ENCODE data around the gene NUP58. TPM values are rescaled to one million over a fixed set of nuclear protein-coding genes. Genes with fewer than 3 reads are reported as not detected.

The NUP58 gene
- total and polyA plus RNA-seq, 4 donors: 9.6 to 43.1 (median 24.0) TPM

GRCh38 chr13:25377244-25377962 is 76.0 kb downstream of the NUP58 start:
- DNase-seq (no peak), ATAC-seq (ENCODE audit: low FRiP score) (no peak)
- Histone ChIP-seq H3K36me3 (ENCODE audit: control insufficient read depth in 1 of 2, insufficient read depth in 2 of 2, low read length in 1 of 2) (no peaks in the 10 kb centered on the region), H3K27ac (ENCODE audit: low read depth in 1 of 2, low read length in 2 of 2) (no peak overlapping the region), H3K27me3 (ENCODE audit: control insufficient read depth in 1 of 2, insufficient read depth in 2 of 2, low read length in 1 of 2) (no peaks in the 10 kb centered on the region), H3K9me3 (ENCODE audit: control insufficient read depth, low read length) (no peaks in the 10 kb centered on the region), H3K4me3 (ENCODE audit: low read length in 2 of 2) (no peak overlapping the region), H3K4me1 (ENCODE audit: control insufficient read depth in 1 of 2, insufficient read depth in 2 of 2, low read length in 2 of 2) (no peaks in the 10 kb centered on the region)
- WGBS, 2 donors: 58 to 62% methylated on average over 7 of the region's 7 CpGs
- intact Hi-C loops (cut with DNase I): loop anchor here in 1 of 2 donors (5.0 kb wide), 1 partner anchor 145 kb away; no protein-coding TSS in a partner anchor

DNA sequence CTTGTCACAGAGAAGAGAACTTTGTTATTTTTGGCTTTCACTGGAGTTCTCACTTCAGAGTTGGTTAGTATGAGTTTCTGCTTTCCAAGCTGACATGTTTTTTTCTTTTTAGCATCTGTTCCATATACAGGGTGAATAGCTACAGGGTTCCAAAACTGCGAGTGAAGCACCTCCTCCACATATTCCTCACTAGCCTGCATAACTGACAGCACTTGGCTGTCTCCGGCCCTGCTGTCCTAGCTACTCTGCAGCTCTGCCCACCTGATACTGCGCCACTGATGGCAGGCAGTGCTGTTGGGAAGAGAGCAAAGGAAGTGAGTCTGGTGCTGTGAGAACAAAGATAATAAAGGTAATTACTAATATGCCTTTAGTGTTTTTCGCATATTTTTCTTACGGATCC is 77.1 kb downstream of the NUP58 start:
- no peak for DNase-seq
- Histone ChIP-seq H3K9me3 (ENCODE audit: control insufficient read depth, low read length) (no peaks in the 10 kb centered on the region), H3K4me1 (ENCODE audit: control insufficient read depth in 1 of 2, insufficient read depth in 2 of 2, low read length in 2 of 2) (no peaks in the 10 kb centered on the region), H3K4me3 (ENCODE audit: low read length in 2 of 2) (no peak overlapping the region), H3K27me3 (ENCODE audit: control insufficient read depth in 1 of 2, insufficient read depth in 2 of 2, low read length in 1 of 2) (no peaks in the 10 kb centered on the region), H3K36me3 (ENCODE audit: control insufficient read depth in 1 of 2, insufficient read depth in 2 of 2, low read length in 1 of 2) (no peaks in the 10 kb centered on the region), H3K27ac (ENCODE audit: low read depth in 1 of 2, low read length in 2 of 2) (no peak overlapping the region)
- intact Hi-C loops (cut with DNase I): loop anchor here in 1 of 2 donors (5.0 kb wide), 1 partner anchor 146 kb away; no protein-coding TSS in a partner anchor
- no peak for ATAC-seq (ENCODE audit: low FRiP score)
- WGBS, 2 donors: 48 to 54% methylated on average over 5 of the region's 5 CpGs

DNA sequence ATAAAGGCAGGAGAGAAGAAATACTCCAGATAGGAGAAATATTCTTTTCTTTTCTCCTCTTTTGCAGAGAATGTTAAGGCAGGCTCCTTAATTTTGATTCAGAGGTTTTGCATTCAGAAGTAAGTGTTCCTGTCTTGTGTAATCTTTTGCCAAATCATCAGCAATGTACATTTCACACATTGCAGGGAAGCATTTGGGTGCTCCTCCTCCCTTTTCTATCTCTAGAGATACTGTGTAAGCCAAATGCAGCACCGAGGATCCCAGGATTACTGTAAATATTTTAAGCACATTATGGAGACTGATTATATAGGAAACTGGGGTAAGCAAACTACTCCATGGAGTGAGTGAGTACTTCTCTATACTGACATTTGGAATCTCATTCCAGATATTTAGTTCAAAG is 77.6 kb downstream of the NUP58 start:
- no peaks in the 10 kb centered on the region for H3K36me3 ChIP-seq (ENCODE audit: control insufficient read depth in 1 of 2, insufficient read depth in 2 of 2, low read length in 1 of 2)
- no peaks in the 10 kb centered on the region for H3K27me3 ChIP-seq (ENCODE audit: control insufficient read depth in 1 of 2, insufficient read depth in 2 of 2, low read length in 1 of 2)
- no peaks in the 10 kb centered on the region for H3K9me3 ChIP-seq (ENCODE audit: control insufficient read depth, low read length)
- 27 to 41% methylated on average over 1 of the region's 1 CpG for WGBS, 2 donors
- H3K4me3 ChIP-seq (ENCODE audit: low read length in 2 of 2): no peak overlapping the region
- ATAC-seq (ENCODE audit: low FRiP score): no peak
- no peak overlapping the region for H3K27ac ChIP-seq (ENCODE audit: low read depth in 1 of 2, low read length in 2 of 2)
- DNase-seq: no peak
- no peaks in the 10 kb centered on the region for H3K4me1 ChIP-seq (ENCODE audit: control insufficient read depth in 1 of 2, insufficient read depth in 2 of 2, low read length in 2 of 2)
- intact Hi-C loops (cut with DNase I): loop anchor here in 1 of 2 donors (5.0 kb wide), 1 partner anchor 147 kb away; no protein-coding TSS in a partner anchor

DNA sequence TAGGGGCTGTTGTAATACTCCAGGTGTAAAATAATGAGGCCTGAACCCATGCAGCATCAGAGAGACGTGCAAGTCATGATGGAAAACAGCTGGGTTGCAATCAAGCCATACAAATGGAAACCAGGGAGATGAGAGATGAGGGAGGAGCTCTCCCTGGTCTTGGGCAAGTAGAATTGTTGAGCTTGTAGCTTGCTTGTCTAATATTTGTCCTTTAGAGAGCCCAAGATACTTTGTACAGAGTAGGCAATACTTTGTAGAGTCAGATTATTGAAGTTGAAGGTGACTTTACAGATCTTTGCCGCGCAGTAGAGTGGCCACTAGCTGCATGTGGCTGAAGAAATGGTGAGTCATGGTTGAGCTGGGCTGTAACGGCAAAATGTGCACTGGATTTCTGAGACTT is 78.7 kb downstream of the NUP58 start:
- H3K27me3 ChIP-seq (ENCODE audit: control insufficient read depth in 1 of 2, insufficient read depth in 2 of 2, low read length in 1 of 2): no peaks in the 10 kb centered on the region
- WGBS, 2 donors: 84 to 86% methylated on average over 4 of the region's 4 CpGs
- no peak for ATAC-seq (ENCODE audit: low FRiP score)
- H3K4me1 ChIP-seq (ENCODE audit: control insufficient read depth in 1 of 2, insufficient read depth in 2 of 2, low read length in 2 of 2): no peaks in the 10 kb centered on the region
- H3K36me3 ChIP-seq (ENCODE audit: control insufficient read depth in 1 of 2, insufficient read depth in 2 of 2, low read length in 1 of 2): no peaks in the 10 kb centered on the region
- no peaks in the 10 kb centered on the region for H3K9me3 ChIP-seq (ENCODE audit: control insufficient read depth, low read length)
- H3K27ac ChIP-seq (ENCODE audit: low read depth in 1 of 2, low read length in 2 of 2): no peak overlapping the region
- H3K4me3 ChIP-seq (ENCODE audit: low read length in 2 of 2): no peak overlapping the region
- no peak for DNase-seq
- intact Hi-C loops (cut with DNase I): no loop called here

DNA sequence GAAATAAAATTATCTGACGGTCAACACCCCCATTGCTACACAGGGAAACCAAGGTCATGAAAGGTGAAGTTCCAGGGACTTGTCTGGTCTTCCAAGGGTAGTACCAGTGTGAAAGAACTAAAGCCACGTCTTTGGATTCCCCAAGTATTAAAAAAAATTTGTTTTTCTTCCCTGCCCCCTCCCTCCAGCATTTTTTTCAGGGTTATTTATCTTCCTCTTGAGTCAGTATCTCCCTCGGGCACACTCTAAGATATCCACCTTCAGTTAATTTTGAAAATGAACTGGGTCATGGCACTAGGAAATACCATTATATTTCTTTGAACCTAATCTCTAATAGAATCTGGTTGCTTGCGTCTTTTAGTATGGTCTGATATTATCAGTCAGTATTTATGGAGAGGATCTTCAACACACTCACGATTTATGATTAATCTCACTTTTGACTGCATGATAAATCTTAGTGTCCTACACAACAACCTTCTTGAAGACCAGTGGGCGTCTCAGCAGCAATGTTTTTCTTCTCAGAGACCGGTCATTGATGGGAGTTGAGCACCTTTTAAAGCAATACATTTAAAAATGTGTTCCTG is 79.4 kb downstream of the NUP58 start:
- Histone ChIP-seq H3K4me3 (ENCODE audit: low read length in 2 of 2) (no peak overlapping the region), H3K36me3 (ENCODE audit: control insufficient read depth in 1 of 2, insufficient read depth in 2 of 2, low read length in 1 of 2) (no peaks in the 10 kb centered on the region), H3K27ac (ENCODE audit: low read depth in 1 of 2, low read length in 2 of 2) (no peak overlapping the region), H3K27me3 (ENCODE audit: control insufficient read depth in 1 of 2, insufficient read depth in 2 of 2, low read length in 1 of 2) (no peaks in the 10 kb centered on the region), H3K9me3 (ENCODE audit: control insufficient read depth, low read length) (no peaks in the 10 kb centered on the region), H3K4me1 (ENCODE audit: control insufficient read depth in 1 of 2, insufficient read depth in 2 of 2, low read length in 2 of 2) (no peaks in the 10 kb centered on the region)
- no peak for DNase-seq
- intact Hi-C loops (cut with DNase I): no loop called here
- WGBS, 2 donors: 70 to 75% methylated on average over 7 of the region's 7 CpGs
- no peak for ATAC-seq (ENCODE audit: low FRiP score)

GRCh38 chr13:25384758-25385410 is 83.5 kb downstream of the NUP58 start:
- ATAC-seq (ENCODE audit: low FRiP score) (no peak), DNase-seq (no peak)
- Histone ChIP-seq H3K36me3 (ENCODE audit: control insufficient read depth in 1 of 2, insufficient read depth in 2 of 2, low read length in 1 of 2) (no peaks in the 10 kb centered on the region), H3K4me1 (ENCODE audit: control insufficient read depth in 1 of 2, insufficient read depth in 2 of 2, low read length in 2 of 2) (no peaks in the 10 kb centered on the region), H3K27me3 (ENCODE audit: control insufficient read depth in 1 of 2, insufficient read depth in 2 of 2, low read length in 1 of 2) (no peaks in the 10 kb centered on the region), H3K4me3 (ENCODE audit: low read length in 2 of 2) (no peak overlapping the region), H3K27ac (ENCODE audit: low read depth in 1 of 2, low read length in 2 of 2) (no peak overlapping the region), H3K9me3 (ENCODE audit: control insufficient read depth, low read length) (no peaks in the 10 kb centered on the region)
- intact Hi-C loops (cut with DNase I): no loop called here
- 50 to 51% methylated on average over 4 of the region's 4 CpGs for WGBS, 2 donors

DNA sequence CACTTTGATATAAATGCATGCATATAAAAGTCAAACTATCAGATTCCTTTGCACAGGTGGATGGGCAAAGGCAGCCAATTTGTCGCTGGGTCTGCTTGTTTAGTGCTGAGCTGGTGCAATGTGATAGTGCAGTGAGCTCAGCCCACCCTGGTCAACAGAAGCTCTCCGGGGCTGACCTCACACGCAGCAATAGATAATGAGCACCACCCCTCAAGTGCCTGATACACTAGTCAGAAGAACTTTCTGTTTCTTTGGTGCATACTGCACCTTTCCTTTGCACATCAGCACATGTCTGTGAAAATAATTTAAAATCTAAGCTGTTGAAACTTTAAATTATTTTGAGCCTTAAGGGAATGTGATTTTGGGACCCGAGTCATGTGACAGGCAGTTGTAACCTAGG is 90.5 kb downstream of the NUP58 start:
- no peaks in the 10 kb centered on the region for H3K27me3 ChIP-seq (ENCODE audit: control insufficient read depth in 1 of 2, insufficient read depth in 2 of 2, low read length in 1 of 2)
- WGBS, 2 donors: 66 to 78% methylated on average over 4 of the region's 4 CpGs
- DNase-seq: no peak

More for the DNA sequence above, 90.5 kb downstream of the NUP58 start:
- H3K4me1 ChIP-seq (ENCODE audit: control insufficient read depth in 1 of 2, insufficient read depth in 2 of 2, low read length in 2 of 2): no peaks in the 10 kb centered on the region
- ATAC-seq (ENCODE audit: low FRiP score): no peak
- intact Hi-C loops (cut with DNase I): no loop called here
- no peaks in the 10 kb centered on the region for H3K9me3 ChIP-seq (ENCODE audit: control insufficient read depth, low read length)
- no peaks in the 10 kb centered on the region for H3K36me3 ChIP-seq (ENCODE audit: control insufficient read depth in 1 of 2, insufficient read depth in 2 of 2, low read length in 1 of 2)
- H3K27ac ChIP-seq (ENCODE audit: low read depth in 1 of 2, low read length in 2 of 2): no peak overlapping the region
- H3K4me3 ChIP-seq (ENCODE audit: low read length in 2 of 2): no peak overlapping the region

Data from aorta (tissue), 5 donors.